GM19099 (cell line): ENCODE results near the gene EBF3.

Source experiments
- POLR2A ChIP-seq: IDR thresholded peaks from 3 replicates; pipeline ENCODE4 v1.6.1; 2011; ENCODE audit warnings: low read depth; ENCODE audit not compliant: insufficient read length; ENCODE audit errors: extremely low read depth

The EBF3 gene

DNA sequence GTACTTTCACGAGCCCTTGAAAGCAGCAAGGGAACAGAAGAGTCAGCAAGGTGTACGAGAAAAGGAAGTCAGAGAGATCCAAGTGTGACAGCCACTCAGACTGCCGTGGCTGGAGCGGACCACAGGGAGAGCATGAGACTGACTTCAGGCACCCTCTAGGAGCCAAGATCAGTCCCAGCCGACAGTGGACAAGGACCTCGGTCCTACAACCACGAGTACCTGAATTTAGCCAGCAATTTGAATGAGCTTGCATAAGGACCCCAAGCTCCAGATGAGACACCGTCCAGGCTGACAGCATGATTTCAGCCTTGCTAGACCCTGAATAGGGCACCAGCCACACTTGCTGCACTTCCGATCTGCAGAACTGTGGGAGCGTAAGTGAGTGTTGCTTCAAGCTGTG, 13.7 kb upstream of the EBF3 start:
- no peak for TF ChIP-seq POLR2A

DNA sequence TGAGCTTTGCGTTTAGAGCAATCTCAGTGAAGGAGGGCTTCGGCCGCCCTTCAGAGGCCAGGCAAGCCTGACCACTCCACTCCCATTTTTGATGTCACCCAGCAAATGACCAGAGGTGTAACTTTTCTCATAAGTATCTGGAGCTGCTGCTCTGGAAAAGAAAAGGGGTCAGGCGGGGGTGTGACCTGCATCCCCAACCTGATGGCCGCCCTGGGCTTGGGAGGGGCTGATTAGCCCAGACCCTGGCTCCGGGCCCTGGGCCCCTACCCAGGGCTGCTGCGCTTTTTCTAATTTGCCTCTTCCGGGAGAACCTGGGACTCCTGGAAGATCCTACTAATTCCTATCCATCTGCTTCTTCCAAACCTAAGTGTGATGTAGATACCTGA, 9.6 kb upstream of the EBF3 start:
- no peak for TF ChIP-seq POLR2A

DNA sequence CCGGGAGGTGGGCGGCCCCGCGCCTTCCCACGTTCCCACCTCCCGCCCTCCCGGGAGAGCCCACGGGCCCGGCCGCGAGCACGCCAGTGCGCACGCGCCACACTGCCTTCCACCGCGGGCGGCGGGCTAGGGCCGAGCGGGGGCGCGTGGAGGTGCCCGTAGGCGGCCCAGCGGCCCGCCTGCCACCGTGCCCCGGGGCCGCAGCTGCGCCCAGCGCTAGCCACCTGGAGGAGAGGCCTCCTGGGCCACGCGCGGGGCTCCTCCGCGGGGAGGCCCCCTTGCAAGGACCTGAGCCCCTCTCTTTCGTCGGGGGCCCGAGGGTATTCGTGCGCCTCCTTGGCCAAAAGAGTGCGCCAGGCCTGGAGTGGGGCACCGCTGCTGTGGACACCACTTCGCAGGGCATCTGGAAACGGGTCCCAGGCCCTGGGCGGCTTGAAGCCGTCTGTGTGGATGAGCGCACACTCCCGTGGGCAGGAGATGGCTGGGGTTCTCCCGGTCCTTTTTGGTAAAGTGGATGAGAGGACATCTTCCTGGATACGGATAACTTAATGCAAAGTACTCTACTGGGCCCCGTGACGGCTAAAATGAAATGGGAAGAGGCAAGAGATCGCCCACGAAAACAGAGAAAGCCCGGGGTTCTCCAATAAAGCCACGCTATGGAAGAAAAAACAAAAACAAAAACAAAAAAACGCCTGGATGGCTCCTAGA, 9.0 kb upstream of the EBF3 start:
- no peak for TF ChIP-seq POLR2A

GRCh38 chr10:129972145-129972965, 8.3 kb upstream of the EBF3 start:
- no peak for TF ChIP-seq POLR2A

- no peak for TF ChIP-seq POLR2A
These were observed 7.5 kb upstream of the EBF3 start for GRCh38 chr10:129971381-129972144.

DNA sequence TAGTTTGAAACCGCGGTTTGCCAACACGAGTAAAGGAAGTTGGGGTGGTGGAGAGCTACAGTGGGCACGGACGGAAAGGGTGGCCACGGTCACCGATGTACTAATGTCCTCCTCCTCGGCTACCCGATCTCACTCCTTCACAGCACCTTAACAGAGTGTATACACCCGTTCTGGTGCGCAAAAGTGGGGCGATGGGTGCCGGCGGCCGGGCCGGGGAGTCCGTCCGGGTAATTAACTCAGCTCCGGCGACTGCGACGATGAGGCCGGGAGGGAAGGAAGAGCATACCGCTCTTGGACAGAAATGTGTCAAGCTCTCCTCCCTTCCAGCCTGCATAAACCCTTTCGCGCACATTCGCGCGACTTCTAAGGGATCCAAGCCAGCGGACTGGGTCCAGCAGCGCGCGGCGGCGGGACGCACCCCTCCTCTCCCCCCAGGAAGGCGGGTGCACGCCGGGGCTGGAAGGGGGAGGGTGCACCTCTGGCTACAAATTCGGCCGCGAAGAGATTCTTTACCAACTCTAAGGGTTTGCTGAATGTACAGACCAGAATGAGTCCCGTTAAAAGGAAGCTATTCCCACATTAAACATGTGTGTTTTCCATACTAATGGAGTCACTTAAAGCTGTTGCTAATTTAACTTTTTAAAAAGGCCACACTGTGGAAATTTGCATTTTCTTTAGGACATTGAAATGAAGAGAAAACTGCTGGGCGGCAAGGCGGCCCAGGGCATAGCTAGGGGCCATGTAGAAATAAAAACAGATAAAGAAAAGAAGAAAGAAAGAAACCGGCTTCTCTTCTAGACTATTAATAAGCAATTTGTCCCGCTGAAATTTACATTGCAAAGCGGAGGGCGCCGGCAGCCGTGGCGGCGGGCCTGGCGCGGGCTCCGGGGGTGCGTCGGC, 6.6 kb upstream of the EBF3 start:
- no peak for TF ChIP-seq POLR2A

DNA sequence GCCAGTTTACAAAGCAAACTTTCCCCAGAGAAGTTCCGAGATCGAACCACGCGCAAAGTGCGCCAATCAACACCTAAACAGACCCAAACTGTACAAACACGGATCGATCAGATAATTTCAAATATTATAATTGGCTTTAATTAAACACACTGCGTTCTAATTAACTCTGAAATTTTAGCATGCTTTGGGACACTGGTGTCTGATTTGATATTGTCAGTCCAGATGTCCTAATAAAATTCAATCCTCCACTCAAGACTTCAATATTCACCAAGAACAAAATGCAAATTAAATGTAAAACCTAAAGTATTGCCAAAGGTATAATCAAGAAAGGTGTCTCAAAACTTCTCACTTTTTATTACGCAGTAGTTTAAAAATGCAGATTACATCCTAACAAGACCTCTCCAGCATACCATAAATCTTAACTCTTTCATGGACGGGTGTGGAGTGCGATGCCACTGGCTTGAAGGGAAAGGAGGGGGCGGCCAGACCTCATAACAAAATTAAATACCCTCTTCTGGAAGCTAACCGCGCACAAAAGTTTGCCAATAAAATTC, 5.9 kb upstream of the EBF3 start:
- no peak for TF ChIP-seq POLR2A

GRCh38 chr10:129969184-129969910, 5.3 kb upstream of the EBF3 start:
- TF ChIP-seq POLR2A, result no peak

GRCh38 chr10:129968853-129969183, 4.7 kb upstream of the EBF3 start:
- no peak for TF ChIP-seq POLR2A

GRCh38 chr10:129968020-129968852, 4.2 kb upstream of the EBF3 start:
- no peak for TF ChIP-seq POLR2A

- no peak for TF ChIP-seq POLR2A
These were observed 3.5 kb upstream of the EBF3 start for GRCh38 chr10:129967579-129968019.

GRCh38 chr10:129966889-129967578, 3.0 kb upstream of the EBF3 start:
- no peak for TF ChIP-seq POLR2A
